GM12801 (cell line): ENCODE data around the gene USP15.

Experiments
- TF ChIP-seq, protein P1 (sequence below): IDR thresholded peaks from one replicate; pipeline ENCODE4 v1.5.1; 2011; ENCODE audit warnings: control low read depth; ENCODE audit not compliant: insufficient read length; ENCODE audit errors: extremely low read depth

USP15 gene

GRCh38 chr12:62435303-62436163 lies 175.3 kb downstream of the USP15 start:
- TF ChIP-seq, protein P1, sequence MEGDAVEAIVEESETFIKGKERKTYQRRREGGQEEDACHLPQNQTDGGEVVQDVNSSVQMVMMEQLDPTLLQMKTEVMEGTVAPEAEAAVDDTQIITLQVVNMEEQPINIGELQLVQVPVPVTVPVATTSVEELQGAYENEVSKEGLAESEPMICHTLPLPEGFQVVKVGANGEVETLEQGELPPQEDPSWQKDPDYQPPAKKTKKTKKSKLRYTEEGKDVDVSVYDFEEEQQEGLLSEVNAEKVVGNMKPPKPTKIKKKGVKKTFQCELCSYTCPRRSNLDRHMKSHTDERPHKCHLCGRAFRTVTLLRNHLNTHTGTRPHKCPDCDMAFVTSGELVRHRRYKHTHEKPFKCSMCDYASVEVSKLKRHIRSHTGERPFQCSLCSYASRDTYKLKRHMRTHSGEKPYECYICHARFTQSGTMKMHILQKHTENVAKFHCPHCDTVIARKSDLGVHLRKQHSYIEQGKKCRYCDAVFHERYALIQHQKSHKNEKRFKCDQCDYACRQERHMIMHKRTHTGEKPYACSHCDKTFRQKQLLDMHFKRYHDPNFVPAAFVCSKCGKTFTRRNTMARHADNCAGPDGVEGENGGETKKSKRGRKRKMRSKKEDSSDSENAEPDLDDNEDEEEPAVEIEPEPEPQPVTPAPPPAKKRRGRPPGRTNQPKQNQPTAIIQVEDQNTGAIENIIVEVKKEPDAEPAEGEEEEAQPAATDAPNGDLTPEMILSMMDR = no peak

GRCh38 chr12:62436164-62436503 lies 175.9 kb downstream of the USP15 start:
- TF ChIP-seq, protein P1 = no peak

GRCh38 chr12:62438098-62438692 lies 178.0 kb downstream of the USP15 start:
- TF ChIP-seq, protein P1 = no peak

- TF ChIP-seq, protein P1 = no peak
These were observed 186.7 kb downstream of the USP15 start for GRCh38 chr12:62446754-62447452.

DNA sequence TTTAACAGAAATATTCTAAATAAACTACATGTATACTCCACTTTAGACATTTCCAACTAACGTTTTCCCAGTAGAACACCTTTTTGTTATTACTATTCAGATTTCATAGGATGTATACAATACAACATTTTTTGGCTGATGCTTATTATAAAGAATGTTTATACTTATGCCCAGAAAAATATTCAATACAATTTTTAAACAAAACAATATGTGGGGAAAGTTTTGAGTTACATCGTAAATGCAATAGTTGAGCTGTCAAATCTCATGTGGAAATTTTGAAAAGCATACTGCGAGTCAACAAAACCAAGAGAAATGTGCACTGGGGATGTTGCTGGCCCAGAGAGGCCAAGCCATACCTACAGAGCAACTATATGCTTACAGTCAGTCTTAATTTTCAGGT lies 188.2 kb downstream of the USP15 start:
- TF ChIP-seq, protein P1 = no peak

DNA sequence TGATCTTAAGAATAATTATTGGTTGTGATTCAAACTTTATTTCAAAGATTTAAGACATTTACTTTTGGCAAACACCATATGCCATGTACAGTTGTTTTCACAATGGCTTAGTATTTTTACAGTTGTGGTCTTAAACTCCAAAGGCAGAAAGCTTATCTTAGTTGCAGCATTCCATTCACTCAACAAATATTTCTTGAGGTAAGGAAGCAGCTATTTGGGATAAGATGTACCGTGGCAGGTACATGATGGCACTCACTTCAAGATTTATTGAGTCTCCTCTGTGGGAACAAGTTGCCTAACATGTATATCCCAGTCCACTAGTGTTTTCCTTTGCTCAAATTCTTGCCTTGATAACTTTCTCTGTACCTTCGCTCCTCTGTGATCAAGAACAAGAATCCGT lies 198.4 kb downstream of the USP15 start:
- TF ChIP-seq, protein P1 = no peak

GRCh38 chr12:62459976-62460375 lies 199.8 kb downstream of the USP15 start:
- TF ChIP-seq, protein P1 = no peak
